Pancreas (tissue), 10 donors: ENCODE data around the gene TP53RK. TPM values are rescaled to one million over a fixed set of nuclear protein-coding genes. Genes with fewer than 3 reads are reported as not detected.

Source experiments
- ATAC-seq, 4 donors: fragments of 200-7000 bp; cut with Tn5 transposase; one replicate each; pipeline versions ENCODE4 v1.8.0 to v1.9.1; 2020; ENCODE audit warnings: mild to moderate bottlenecking in 4 of 4, moderate library complexity in 4 of 4
- DNase-seq, 6 donors: peaks; one replicate each; pipeline ENCODE4 v3.0.0-alpha.2; 2020
- FAIRE-seq: peaks from 2 replicates; lab custom pipeline; 2012; peaks lifted over from hg19 to GRCh38; lab: Jason Lieb, UNC
- H3K27ac ChIP-seq, 4 donors: fragments of 200-600 bp; sonication (generic); 1 replicate in 3 of 4; 2 replicates in 1 of 4; pipeline versions ENCODE4 v1.5.0 to v1.8.0; 2020
- H3K27me3 ChIP-seq, 4 donors: fragments of 200-600 bp; one replicate each; pipeline ENCODE4 v1.8.0; 2021
- H3K36me3 ChIP-seq, 3 donors: fragments of 200-600 bp; sonication (generic) in 1 of 3; one replicate each; pipeline versions ENCODE4 v1.5.0 to v1.8.0; 2020 to 2021
- H3K4me1 ChIP-seq, 3 donors: fragments of 200-600 bp; one replicate each; pipeline ENCODE4 v1.8.0; 2021
- H3K4me3 ChIP-seq, 4 donors: fragments of 200-600 bp; sonication (generic) in 2 of 4; one replicate each; pipeline versions ENCODE4 v1.5.0 to v1.8.0; 2020 to 2021
- H3K9me3 ChIP-seq, 4 donors: fragments of 200-600 bp; one replicate each; pipeline ENCODE4 v1.8.0; 2021
- WGBS, 2 donors: extraction: QIAGEN DNeasy Blood & Tissue Kit; methylation state at CpG; one replicate each; pipeline ENCODE4 v1.1.7; 2013; 5-methylcytosine and 5-hydroxymethylcytosine counted together
- intact Hi-C, 3 donors: fragments of 100-400 bp; cut with DNase I; formaldehyde crosslinking; loops; one replicate each; pipeline versions ENCODE4 v1.11.1 to v1.14.2; 2022
- polyA plus RNA-seq, 2 donors: library from polyadenylated mRNA; stranded (reverse); fragments of 200-250 nt; gene quantifications; one replicate each; pipeline ENCODE4 v1.2.3, GENCODE V29; 2013
- total RNA-seq, 6 donors: library from RNA; stranded (reverse); fragmentation: NEBNext Ultra II Directional in 4 of 6; extraction: Animal tissue kit (Norgen Biotek cat#: 25700) in 4 of 6; gene quantifications; one replicate each; pipeline versions ENCODE4 v1.2.1 to v1.2.4, GENCODE V29; 2021 to 2023
- TF ChIP-seq, protein P1 (sequence below), 4 donors: fragments of 200-600 bp; sonication (generic) in 3 of 4; IDR thresholded peaks; one replicate each; pipeline versions ENCODE4 v1.5.0 to v1.8.0; 2021; ENCODE audit warnings: antibody characterized with exemption in 4 of 4
- donor health status: healthy with polysubstance abuse.
- donor health status: DM: no; HTN: no; CAD: no; lungs with moderate emphysema.
- donor health status: DM: no; HTN: no; CAD: no.
- donor health status: control.
- donor health status: control.
- donor health status: Bipolar disorder and iron deficiency.
- donor health status: DM: yes; HTN: yes; CAD: no.
- donor health status: DM: no; HTN: no; CAD: no.
- donor health status: DM: no; HTN: no; CAD: no.
- donor health status: DM: yes; HTN: yes; CAD: no.

The TP53RK gene
- total and polyA plus RNA-seq, 8 donors = 2.5 to 6.1 (median 3.8) TPM

DNA sequence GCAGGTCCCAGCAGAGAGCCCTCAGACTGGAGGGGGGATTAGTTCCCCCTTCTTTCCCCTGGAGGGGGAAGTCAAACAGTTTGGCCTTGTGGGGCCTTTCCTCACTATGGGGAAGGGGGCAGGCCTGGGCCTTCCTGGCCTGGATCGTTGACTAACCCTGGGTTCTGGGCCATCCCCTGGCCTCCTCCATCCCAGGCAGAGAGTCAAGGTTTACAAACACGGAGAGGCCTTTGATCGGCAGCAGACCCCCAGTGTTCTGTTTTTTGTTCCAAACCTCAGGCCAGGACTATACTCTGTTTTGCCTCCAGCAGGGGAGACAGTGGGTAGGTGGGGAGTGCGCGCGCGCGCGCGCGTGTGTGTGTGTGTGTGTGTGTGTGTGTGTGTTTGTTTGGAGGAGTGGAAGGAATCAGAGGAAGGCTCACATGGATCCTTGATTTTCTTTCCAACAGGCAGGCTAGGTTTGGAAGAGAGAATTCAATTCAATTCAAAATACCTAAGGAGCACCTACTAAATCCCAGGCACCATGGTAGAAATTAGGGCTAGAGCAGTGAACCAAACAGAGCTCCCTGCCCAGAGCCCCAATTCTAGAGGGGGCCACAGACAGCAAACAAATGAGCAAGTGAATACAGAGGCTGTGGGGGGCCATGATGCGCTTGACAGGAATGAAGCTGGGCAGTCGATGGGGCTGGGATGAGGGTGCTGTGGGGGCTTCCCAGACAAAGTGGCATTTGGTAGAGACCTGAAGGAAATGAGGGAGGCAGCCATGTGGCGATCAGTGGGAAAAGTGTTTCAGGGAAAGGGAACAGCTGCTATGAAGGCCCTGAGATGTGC lies 14.8 kb downstream of the TP53RK start:
- peaks cover 7 to 9% (median 9%) of the 10 kb centered on the region in 3 donors for H3K4me1 ChIP-seq
- TF ChIP-seq, protein P1, sequence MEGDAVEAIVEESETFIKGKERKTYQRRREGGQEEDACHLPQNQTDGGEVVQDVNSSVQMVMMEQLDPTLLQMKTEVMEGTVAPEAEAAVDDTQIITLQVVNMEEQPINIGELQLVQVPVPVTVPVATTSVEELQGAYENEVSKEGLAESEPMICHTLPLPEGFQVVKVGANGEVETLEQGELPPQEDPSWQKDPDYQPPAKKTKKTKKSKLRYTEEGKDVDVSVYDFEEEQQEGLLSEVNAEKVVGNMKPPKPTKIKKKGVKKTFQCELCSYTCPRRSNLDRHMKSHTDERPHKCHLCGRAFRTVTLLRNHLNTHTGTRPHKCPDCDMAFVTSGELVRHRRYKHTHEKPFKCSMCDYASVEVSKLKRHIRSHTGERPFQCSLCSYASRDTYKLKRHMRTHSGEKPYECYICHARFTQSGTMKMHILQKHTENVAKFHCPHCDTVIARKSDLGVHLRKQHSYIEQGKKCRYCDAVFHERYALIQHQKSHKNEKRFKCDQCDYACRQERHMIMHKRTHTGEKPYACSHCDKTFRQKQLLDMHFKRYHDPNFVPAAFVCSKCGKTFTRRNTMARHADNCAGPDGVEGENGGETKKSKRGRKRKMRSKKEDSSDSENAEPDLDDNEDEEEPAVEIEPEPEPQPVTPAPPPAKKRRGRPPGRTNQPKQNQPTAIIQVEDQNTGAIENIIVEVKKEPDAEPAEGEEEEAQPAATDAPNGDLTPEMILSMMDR (IDR thresholded peaks at IDR 0.05) = no peak
- no peaks in the 10 kb centered on the region for H3K9me3 ChIP-seq
- no peak overlapping the region for H3K4me3 ChIP-seq
- no peaks in the 10 kb centered on the region for H3K36me3 ChIP-seq
- no peaks in the 10 kb centered on the region for H3K27me3 ChIP-seq
- intact Hi-C loops = no loop called here
- DNase-seq (no peak), FAIRE-seq (no peak), ATAC-seq (peak in 1 of 4 donors; percentile 14)
- peak overlapping the region in 1 of 4 donors; percentile 22 for H3K27ac ChIP-seq
- 70 to 72% methylated on average over 14 of the region's 14 CpGs for WGBS, 2 donors

GRCh38 chr20:46673394-46674252 lies 15.6 kb downstream of the TP53RK start:
- no peaks in the 10 kb centered on the region for H3K9me3 ChIP-seq
- H3K27ac ChIP-seq = peak overlapping the region in 1 of 4 donors; percentile 22
- H3K4me1 ChIP-seq = peaks cover 7 to 9% (median 9%) of the 10 kb centered on the region in 3 donors
- no peak for ATAC-seq
- H3K4me3 ChIP-seq = no peak overlapping the region
- intact Hi-C loops = no loop called here
- FAIRE-seq = no peak
- no peak for DNase-seq
- H3K27me3 ChIP-seq = no peaks in the 10 kb centered on the region
- TF ChIP-seq, protein P1 (IDR thresholded peaks at IDR 0.05) = no peak
- H3K36me3 ChIP-seq = no peaks in the 10 kb centered on the region
- WGBS, 2 donors = 80 to 88% methylated on average over 11 of the region's 11 CpGs

GRCh38 chr20:46672543-46673148 lies 16.6 kb downstream of the TP53RK start:
- FAIRE-seq (no peak), ATAC-seq (no peak), DNase-seq (no peak)
- TF ChIP-seq, protein P1 (IDR thresholded peaks at IDR 0.05) = no peak
- intact Hi-C loops = no loop called here
- no peaks in the 10 kb centered on the region for H3K27me3 ChIP-seq
- H3K9me3 ChIP-seq = no peaks in the 10 kb centered on the region
- WGBS, 2 donors = 85 to 86% methylated on average over 5 of the region's 5 CpGs
- no peak overlapping the region for H3K27ac ChIP-seq
- H3K4me1 ChIP-seq = peaks cover 7 to 9% (median 9%) of the 10 kb centered on the region in 3 donors
- no peaks in the 10 kb centered on the region for H3K36me3 ChIP-seq
- no peak overlapping the region for H3K4me3 ChIP-seq

DNA sequence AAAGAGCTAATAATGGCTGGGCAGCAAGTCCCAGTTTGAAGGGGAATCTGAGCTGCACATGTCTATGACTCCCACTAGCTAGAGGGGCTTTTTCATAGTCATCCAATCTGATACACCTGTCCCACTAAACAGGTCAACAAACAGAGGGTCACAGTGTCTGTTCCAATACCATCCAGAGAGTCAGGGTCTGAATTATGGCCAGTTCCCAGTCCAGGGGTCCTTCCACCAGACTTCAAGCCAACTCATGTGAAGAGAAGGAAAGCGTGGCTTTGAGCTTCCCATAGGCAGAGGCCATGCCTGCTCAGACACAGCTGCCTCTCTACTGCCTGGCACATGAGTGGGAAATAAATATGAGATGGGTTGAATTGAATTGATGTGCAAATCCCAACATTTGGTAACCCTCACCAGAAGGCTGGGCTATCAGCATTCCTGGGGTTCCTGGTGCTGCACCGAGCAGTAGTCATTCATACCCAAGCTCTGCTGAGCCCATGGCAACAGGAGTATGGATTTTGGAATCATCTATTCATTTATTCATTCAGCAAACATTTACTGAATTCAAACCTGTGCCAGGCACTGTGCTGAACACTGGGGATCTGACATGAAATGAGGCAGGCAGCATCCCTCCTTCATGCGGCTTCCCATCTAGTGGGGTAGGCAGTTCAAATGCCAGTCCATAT lies 17.2 kb downstream of the TP53RK start:
- Histone ChIP-seq H3K4me3 (no peak overlapping the region), H3K4me1 (peaks cover 7 to 9% (median 9%) of the 10 kb centered on the region in 3 donors), H3K27me3 (no peaks in the 10 kb centered on the region), H3K9me3 (no peaks in the 10 kb centered on the region), H3K27ac (peak overlapping the region in 1 of 4 donors; percentile 45), H3K36me3 (no peaks in the 10 kb centered on the region)
- DNase-seq (no peak), FAIRE-seq (no peak), ATAC-seq (no peak)
- TF ChIP-seq, protein P1 (IDR thresholded peaks at IDR 0.05) = no peak
- WGBS, 2 donors = 85 to 93% methylated on average over 3 of the region's 3 CpGs
- intact Hi-C loops = no loop called here
